OCI-LY7 (cell line): ENCODE measurements around the gene TAF1C. TPM values are rescaled to one million over a fixed set of nuclear protein-coding genes. Genes with fewer than 3 reads are reported as not detected.

Experiments
- BruUV-seq: library from RNA; stranded (reverse); fragments of 400-500 nt; replicated peaks from 2 replicates; lab custom pipeline; 2021; lab: Mats Ljungman, UMichigan
- CTCF ChIA-PET: fragments of 300-600 bp; sonication (Branson Sonifier 250); formaldehyde crosslinking; loops from one replicate; lab custom pipeline; 2022; ENCODE audit warnings: antibody characterized with exemption; ENCODE audit not compliant: unreplicated experiment; lab: Charles Lee
- POLR2A ChIA-PET: fragments of 300-600 bp; sonication (Branson Sonifier 250); formaldehyde crosslinking; loops from one replicate; lab custom pipeline; 2022; ENCODE audit warnings: antibody characterized with exemption; lab: Charles Lee
- DNase-seq: peaks from one replicate; pipeline ENCODE4 v3.0.0-alpha.2; 2015; ENCODE audit warnings: low spot score
- H2AFZ ChIP-seq: fragments of 200-600 bp; sonication (generic), shearing (Covaris generic); 2 replicates; pipeline ENCODE4 v1.6.1; 2014; ENCODE audit warnings: mild to moderate bottlenecking, antibody characterized with exemption, low read length, moderate library complexity
- H3K27ac ChIP-seq: fragments of 200-600 bp; sonication (generic); 2 replicates; pipeline ENCODE4 v1.5.1; 2014; ENCODE audit warnings: mixed run types, low read depth, mild to moderate bottlenecking, moderate library complexity, low read length, inconsistent platforms; ENCODE audit not compliant: poor library complexity, severe bottlenecking
- H3K36me3 ChIP-seq: fragments of 200-600 bp; sonication (generic); 2 replicates; pipeline ENCODE4 v1.6.1; 2014; ENCODE audit warnings: mild to moderate bottlenecking, antibody characterized with exemption, low read length, moderate library complexity, mixed read lengths; ENCODE audit not compliant: insufficient read depth
- H3K4me1 ChIP-seq: fragments of 200-600 bp; sonication (generic); 2 replicates; pipeline ENCODE4 v1.5.1; 2014; ENCODE audit warnings: mild to moderate bottlenecking, low read length; ENCODE audit not compliant: insufficient read depth, poor library complexity, severe bottlenecking
- H3K4me2 ChIP-seq: fragments of 200-600 bp; sonication (generic); 2 replicates; pipeline ENCODE4 v1.6.1; 2014; ENCODE audit warnings: mild to moderate bottlenecking, low read length
- H3K4me3 ChIP-seq: fragments of 200-600 bp; sonication (generic); 2 replicates; pipeline ENCODE4 v1.5.1; 2014; ENCODE audit warnings: mild to moderate bottlenecking, low read depth, low read length; ENCODE audit not compliant: poor library complexity, severe bottlenecking
- H3K79me2 ChIP-seq: fragments of 200-600 bp; sonication (generic); 2 replicates; pipeline ENCODE4 v1.6.1; 2016; ENCODE audit warnings: low read depth, mild to moderate bottlenecking, low read length, moderate library complexity, mixed read lengths; ENCODE audit not compliant: insufficient read depth
- H3K9me2 ChIP-seq: fragments of 200-600 bp; sonication (generic); 2 replicates; pipeline ENCODE4 v1.6.1; 2016; ENCODE audit warnings: mild to moderate bottlenecking, low read length, mixed read lengths; ENCODE audit not compliant: insufficient read depth
- H3K9me3 ChIP-seq: fragments of 200-600 bp; sonication (generic); 2 replicates; pipeline ENCODE4 v1.6.1; 2014; ENCODE audit warnings: mild to moderate bottlenecking, mixed run types, low read length, mixed read lengths
- H4K20me1 ChIP-seq: fragments of 200-600 bp; sonication (generic); 2 replicates; pipeline ENCODE4 v1.6.1; 2014; ENCODE audit warnings: mild to moderate bottlenecking, antibody characterized with exemption, low read length, moderate library complexity, mixed read lengths; ENCODE audit not compliant: insufficient read depth
- EZH2phosphoT487 ChIP-seq: fragments of 200-600 bp; sonication (generic); IDR thresholded peaks from 2 replicates; pipeline ENCODE4 v1.6.1; 2018; ENCODE audit warnings: low read depth, borderline replicate concordance, mild to moderate bottlenecking, mixed run types, antibody characterized with exemption, low read length, moderate library complexity, mixed read lengths
- intact Hi-C: fragments of 100-400 bp; cut with micrococcal nuclease; formaldehyde crosslinking; loops from one replicate; pipeline ENCODE4 v1.10.0; 2022; ENCODE audit not compliant: unreplicated experiment
- total RNA-seq, 2 experiments: library from RNA; depleted of rRNA in 1 of 2; stranded (reverse); fragments of >200 nt in 1 of 2; shearing (Covaris generic) in 1 of 2; gene quantifications; 2 replicates each; pipeline ENCODE4 v1.2.3, GENCODE V29; 2014 to 2022
- TF ChIP-seq, protein P1 (sequence below): fragments of 200-600 bp; sonication (generic); conservative IDR thresholded peaks from 2 replicates; pipeline ENCODE4 v1.5.1; 2014; ENCODE audit warnings: mild to moderate bottlenecking, antibody characterized with exemption, low read length, moderate library complexity, mixed read lengths

The TAF1C gene
- total RNA-seq, 2 experiments from 2014 or later, result 64.6 to 66.1 TPM

GRCh38 chr16:84181144-84181915 lies 5.5 kb downstream of the TAF1C start:
- POLR2A ChIA-PET, result interaction anchor here (0.6 kb wide), 1 partner anchor 59 kb away, joined by 3 read pairs; no protein-coding TSS in a partner anchor
- H3K79me2 ChIP-seq, result peaks cover 17% of the 10 kb centered on the region; the same call in 1 of the 2 replicates
- H3K4me1 ChIP-seq, result peaks cover 9% of the 10 kb centered on the region
- H3K36me3 ChIP-seq, result peaks cover 60% of the 10 kb centered on the region
- intact Hi-C loops, result no loop called here
- no peaks in the 10 kb centered on the region for H3K9me2 ChIP-seq
- no peaks in the 10 kb centered on the region for H3K9me3 ChIP-seq
- TF ChIP-seq, protein P1, sequence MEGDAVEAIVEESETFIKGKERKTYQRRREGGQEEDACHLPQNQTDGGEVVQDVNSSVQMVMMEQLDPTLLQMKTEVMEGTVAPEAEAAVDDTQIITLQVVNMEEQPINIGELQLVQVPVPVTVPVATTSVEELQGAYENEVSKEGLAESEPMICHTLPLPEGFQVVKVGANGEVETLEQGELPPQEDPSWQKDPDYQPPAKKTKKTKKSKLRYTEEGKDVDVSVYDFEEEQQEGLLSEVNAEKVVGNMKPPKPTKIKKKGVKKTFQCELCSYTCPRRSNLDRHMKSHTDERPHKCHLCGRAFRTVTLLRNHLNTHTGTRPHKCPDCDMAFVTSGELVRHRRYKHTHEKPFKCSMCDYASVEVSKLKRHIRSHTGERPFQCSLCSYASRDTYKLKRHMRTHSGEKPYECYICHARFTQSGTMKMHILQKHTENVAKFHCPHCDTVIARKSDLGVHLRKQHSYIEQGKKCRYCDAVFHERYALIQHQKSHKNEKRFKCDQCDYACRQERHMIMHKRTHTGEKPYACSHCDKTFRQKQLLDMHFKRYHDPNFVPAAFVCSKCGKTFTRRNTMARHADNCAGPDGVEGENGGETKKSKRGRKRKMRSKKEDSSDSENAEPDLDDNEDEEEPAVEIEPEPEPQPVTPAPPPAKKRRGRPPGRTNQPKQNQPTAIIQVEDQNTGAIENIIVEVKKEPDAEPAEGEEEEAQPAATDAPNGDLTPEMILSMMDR, result no peak
- TF ChIP-seq EZH2phosphoT487, result no peak
- no peak for DNase-seq
- no TSS peak for BruUV-seq
- CTCF ChIA-PET, result no interaction called here
- no peak overlapping the region for H3K4me2 ChIP-seq
- no peaks in the 10 kb centered on the region; the same call in 1 of the 2 replicates for H4K20me1 ChIP-seq
- no peak overlapping the region for H3K27ac ChIP-seq
- no peak overlapping the region for H2AFZ ChIP-seq
- no peak overlapping the region for H3K4me3 ChIP-seq

DNA sequence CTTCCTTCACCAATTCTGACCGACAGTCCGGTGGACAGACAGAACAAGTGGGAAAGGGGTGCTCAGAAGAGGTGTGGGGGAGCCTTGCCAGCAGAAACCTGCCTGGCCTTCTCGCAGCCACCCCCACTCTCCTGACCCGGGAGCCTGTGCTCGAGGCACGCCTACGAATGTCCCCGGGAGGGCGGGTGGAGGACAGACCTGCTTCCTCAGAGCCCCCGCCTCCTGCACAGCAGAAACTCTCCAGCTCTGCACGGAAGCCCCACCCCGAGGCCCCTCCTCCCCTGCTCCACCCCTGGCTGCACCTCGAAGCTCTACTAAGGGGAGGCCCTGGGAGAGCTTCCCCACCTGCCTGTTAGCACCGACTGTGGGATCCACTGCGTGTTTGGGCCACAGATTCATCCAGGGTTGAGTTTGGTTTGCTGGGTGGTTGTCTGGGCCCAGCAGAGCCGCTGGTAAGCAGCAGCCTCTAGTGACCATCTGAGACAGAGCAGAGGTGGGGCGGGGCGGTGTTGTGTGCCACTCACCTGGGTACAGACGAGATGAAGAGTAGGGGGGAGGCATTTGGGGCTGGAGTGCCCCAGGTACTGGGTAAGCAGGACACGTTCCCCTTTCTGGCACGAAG lies 6.2 kb downstream of the TAF1C start:
- H3K36me3 ChIP-seq, result peaks cover 60% of the 10 kb centered on the region

More for the DNA sequence above, 6.2 kb downstream of the TAF1C start:
- Histone ChIP-seq H3K4me2 (no peak overlapping the region), H3K79me2 (peaks cover 10% of the 10 kb centered on the region; the same call in 1 of the 2 replicates), H3K27ac (no peak overlapping the region), H3K4me1 (peaks cover 3% of the 10 kb centered on the region), H2AFZ (no peak overlapping the region), H3K9me3 (no peaks in the 10 kb centered on the region), H3K9me2 (no peaks in the 10 kb centered on the region), H4K20me1 (no peaks in the 10 kb centered on the region; the same call in 1 of the 2 replicates), H3K4me3 (no peak overlapping the region)
- POLR2A ChIA-PET, result no interaction called here
- CTCF ChIA-PET, result no interaction called here
- DNase-seq, result no peak
- intact Hi-C loops, result no loop called here
- TF ChIP-seq, protein P1, result no peak
- TF ChIP-seq EZH2phosphoT487, result no peak
- BruUV-seq, result no TSS peak
